Nephron progenitor cell (in vitro differentiated cells): ENCODE results near the gene PSMB11.

Experiments
- DNase-seq: peaks from one replicate; pipeline ENCODE4 v3.0.0; 2021
- H3K27ac Mint-ChIP-seq: 2 replicates; pipeline ENCODE4 v1.8.0; 2021; ENCODE audit warnings: mild to moderate bottlenecking, moderate library complexity, mixed read lengths
- H3K27me3 Mint-ChIP-seq: 2 replicates; pipeline ENCODE4 v1.8.0; 2021; ENCODE audit warnings: mild to moderate bottlenecking, low read depth, mixed read lengths; ENCODE audit not compliant: poor library complexity
- H3K36me3 Mint-ChIP-seq: 2 replicates; pipeline ENCODE4 v1.8.0; 2021; ENCODE audit warnings: low read depth, mixed read lengths
- H3K4me1 Mint-ChIP-seq: 2 replicates; pipeline ENCODE4 v1.8.0; 2021; ENCODE audit warnings: mixed read lengths
- H3K4me3 Mint-ChIP-seq: 2 replicates; pipeline ENCODE4 v1.8.0; 2021; ENCODE audit warnings: mild to moderate bottlenecking, moderate library complexity, mixed read lengths
- H3K9me3 Mint-ChIP-seq: 2 replicates; pipeline ENCODE4 v1.8.0; 2021; ENCODE audit warnings: mild to moderate bottlenecking, moderate library complexity, mixed read lengths
- CTCF ChIP-seq: fragments of 200-600 bp; sonication (generic); IDR thresholded peaks from 2 replicates; pipeline ENCODE4 v1.5.0; 2021; ENCODE audit warnings: antibody characterized with exemption

PSMB11 gene

GRCh38 chr14:23049011-23049410 lies 7.0 kb downstream of the PSMB11 start:
- DNase-seq, result no peak
- peaks cover 3% of the 10 kb centered on the region for H3K9me3 Mint-ChIP-seq

GRCh38 chr14:23051141-23052057 lies 9.4 kb downstream of the PSMB11 start:
- peaks cover 3% of the 10 kb centered on the region for H3K27me3 Mint-ChIP-seq

More at GRCh38 chr14:23049011-23049410, 7.0 kb downstream of the PSMB11 start:
- Mint-ChIP-seq H3K4me1 (peaks cover 61% of the 10 kb centered on the region), H3K27me3 (peaks cover 3% of the 10 kb centered on the region), H3K36me3 (peaks cover 47% of the 10 kb centered on the region), H3K4me3 (no peak overlapping the region), H3K27ac (no peak overlapping the region)
- TF ChIP-seq CTCF, result no peak

GRCh38 chr14:23052182-23052623 lies 10.2 kb downstream of the PSMB11 start:
- Mint-ChIP-seq H3K27ac (peak overlapping the region; percentile 95), H3K9me3 (peaks cover 3% of the 10 kb centered on the region), H3K36me3 (peaks cover 52% of the 10 kb centered on the region), H3K27me3 (peaks cover 3% of the 10 kb centered on the region), H3K4me1 (peaks cover 58% of the 10 kb centered on the region), H3K4me3 (peak overlapping the region; percentile 11)
- TF ChIP-seq CTCF, result peak; percentile 10
- DNase-seq, result peak; percentile 35

More at GRCh38 chr14:23051141-23052057, 9.4 kb downstream of the PSMB11 start:
- DNase-seq, result no peak
- Mint-ChIP-seq H3K9me3 (peaks cover 3% of the 10 kb centered on the region), H3K36me3 (peaks cover 55% of the 10 kb centered on the region), H3K27ac (no peak overlapping the region), H3K4me3 (no peak overlapping the region), H3K4me1 (peaks cover 64% of the 10 kb centered on the region)
- TF ChIP-seq CTCF, result no peak

- H3K27me3 Mint-ChIP-seq, result no peaks in the 10 kb centered on the region
- peak overlapping the region; percentile 95 for H3K27ac Mint-ChIP-seq
- peaks cover 53% of the 10 kb centered on the region for H3K4me1 Mint-ChIP-seq
- peaks cover 48% of the 10 kb centered on the region for H3K36me3 Mint-ChIP-seq
- TF ChIP-seq CTCF, result no peak
- peak overlapping the region; percentile 11 for H3K4me3 Mint-ChIP-seq
- DNase-seq, result no peak
- no peaks in the 10 kb centered on the region for H3K9me3 Mint-ChIP-seq
Observed at GRCh38 chr14:23052671-23053070, 10.7 kb downstream of the PSMB11 start.

- no peak overlapping the region for H3K27ac Mint-ChIP-seq
- no peak for DNase-seq
- no peaks in the 10 kb centered on the region for H3K9me3 Mint-ChIP-seq
- no peak overlapping the region for H3K4me3 Mint-ChIP-seq
- no peaks in the 10 kb centered on the region for H3K27me3 Mint-ChIP-seq
- H3K4me1 Mint-ChIP-seq, result peaks cover 57% of the 10 kb centered on the region
- H3K36me3 Mint-ChIP-seq, result peaks cover 43% of the 10 kb centered on the region
- TF ChIP-seq CTCF, result no peak
Observed at GRCh38 chr14:23053426-23053825, 11.4 kb downstream of the PSMB11 start.
